HG02943 (cell line): ENCODE data around the gene MXRA7.

ENCODE experiments used
- ATAC-seq: cut with Tn5 transposase; IDR thresholded peaks from one replicate; pipeline ENCODE4 v1.9.1; 2021; ENCODE audit warnings: mild to moderate bottlenecking, low read depth, moderate library complexity; ENCODE audit not compliant: unreplicated experiment

MXRA7 gene

GRCh38 chr17:76681222-76682137 is 29.3 kb downstream of the MXRA7 start:
- ATAC-seq = no peak

- no peak for ATAC-seq
These were observed 31.5 kb downstream of the MXRA7 start for GRCh38 chr17:76679239-76679638.

GRCh38 chr17:76678330-76678729 is 32.4 kb downstream of the MXRA7 start:
- ATAC-seq = no peak

GRCh38 chr17:76677406-76677805 is 33.4 kb downstream of the MXRA7 start:
- ATAC-seq = no peak

GRCh38 chr17:76676629-76677028 is 34.1 kb downstream of the MXRA7 start:
- ATAC-seq = no peak

GRCh38 chr17:76675648-76676047 is 35.1 kb downstream of the MXRA7 start:
- ATAC-seq = no peak

- no peak for ATAC-seq
These were observed 36.2 kb downstream of the MXRA7 start for GRCh38 chr17:76674600-76674999.

- ATAC-seq = no peak
These were observed 37.0 kb downstream of the MXRA7 start for GRCh38 chr17:76673729-76674128.

- ATAC-seq = no peak
These were observed 37.9 kb downstream of the MXRA7 start for GRCh38 chr17:76672892-76673291.

- ATAC-seq = no peak
These were observed 38.4 kb downstream of the MXRA7 start for GRCh38 chr17:76672270-76672851.

- peak; percentile 23 for ATAC-seq
These were observed 38.9 kb downstream of the MXRA7 start for GRCh38 chr17:76671912-76672262.

- peak; percentile 95 for ATAC-seq
These were observed 39.4 kb downstream of the MXRA7 start for GRCh38 chr17:76671123-76671911.

GRCh38 chr17:76670718-76671122 is 40.0 kb downstream of the MXRA7 start:
- no peak for ATAC-seq

- ATAC-seq = no peak
These were observed 40.6 kb downstream of the MXRA7 start for GRCh38 chr17:76670020-76670717.

- no peak for ATAC-seq
These were observed 42.8 kb downstream of the MXRA7 start for GRCh38 chr17:76667786-76668453.

GRCh38 chr17:76667491-76667755 is 43.3 kb downstream of the MXRA7 start:
- no peak for ATAC-seq

GRCh38 chr17:76660656-76661042 is 50.1 kb downstream of the MXRA7 start:
- ATAC-seq = no peak

- no peak for ATAC-seq
These were observed 50.7 kb downstream of the MXRA7 start for GRCh38 chr17:76659928-76660655.

- no peak for ATAC-seq
These were observed 52.5 kb downstream of the MXRA7 start for GRCh38 chr17:76658242-76658662.
